ENCODE results near the gene ERN1.
"Not testable (repeated sequence)": the region's sequence is repeated elsewhere in the genome, so short reads cannot be mapped to it uniquely, and the experiment has no call there.

The ERN1 gene

GRCh38 chr17:64123114-64123513 is 6.8 kb downstream of the ERN1 start:
- no peak overlapping the region for H3K4me3 ChIP-seq (ENCODE audit: low read depth, low read length)
- in situ Hi-C loops (cut with HindIII; ENCODE audit: low sequenced_read_pairs), result no loop called here
- DNase-seq (ENCODE audit: low read depth), result no peak
- no peak for TF ChIP-seq CTCF (IDR thresholded peaks at IDR 0.05; ENCODE audit: low read depth, low read length, missing control alignments)

GRCh38 chr17:64120972-64121786 is 8.8 kb downstream of the ERN1 start:
- H3K4me3 ChIP-seq (ENCODE audit: low read depth, low read length); DNase-seq (ENCODE audit: low read depth); in situ Hi-C loops (cut with HindIII; ENCODE audit: low sequenced_read_pairs): not testable (repeated sequence)

- in situ Hi-C loops (cut with HindIII; ENCODE audit: low sequenced_read_pairs), result no loop called here
- no peak for TF ChIP-seq CTCF (IDR thresholded peaks at IDR 0.05; ENCODE audit: low read depth, low read length, missing control alignments)
- DNase-seq (ENCODE audit: low read depth), result no peak
- no peak overlapping the region for H3K4me3 ChIP-seq (ENCODE audit: low read depth, low read length)
Measured at GRCh38 chr17:64120159-64120810, 9.7 kb downstream of the ERN1 start.

GRCh38 chr17:64117981-64118979 is 11.7 kb downstream of the ERN1 start:
- no peak for TF ChIP-seq CTCF (IDR thresholded peaks at IDR 0.05; ENCODE audit: low read depth, low read length, missing control alignments)
- in situ Hi-C loops (cut with HindIII; ENCODE audit: low sequenced_read_pairs), result no loop called here
- no peak overlapping the region for H3K4me3 ChIP-seq (ENCODE audit: low read depth, low read length)
- DNase-seq (ENCODE audit: low read depth), result no peak

GRCh38 chr17:64115822-64116534 is 14.0 kb downstream of the ERN1 start:
- in situ Hi-C loops (cut with HindIII; ENCODE audit: low sequenced_read_pairs), result no loop called here
- no peak for DNase-seq (ENCODE audit: low read depth)
- no peak overlapping the region for H3K4me3 ChIP-seq (ENCODE audit: low read depth, low read length)
- TF ChIP-seq CTCF (IDR thresholded peaks at IDR 0.05; ENCODE audit: low read depth, low read length, missing control alignments), result no peak

- in situ Hi-C loops (cut with HindIII; ENCODE audit: low sequenced_read_pairs), result no loop called here
- H3K4me3 ChIP-seq (ENCODE audit: low read depth, low read length), result no peak overlapping the region
- DNase-seq (ENCODE audit: low read depth), result no peak
- no peak for TF ChIP-seq CTCF (IDR thresholded peaks at IDR 0.05; ENCODE audit: low read depth, low read length, missing control alignments)
Measured at GRCh38 chr17:64115043-64115698, 14.8 kb downstream of the ERN1 start.
